Pericardium fibroblast (primary cell): Measurements from ENCODE around the gene IGFBP6. TPM values are rescaled to one million over a fixed set of nuclear protein-coding genes. Genes with fewer than 3 reads are reported as not detected.

Experiments
- total RNA-seq: library from RNA; depleted of rRNA; stranded (reverse); fragments of >200 nt; gene quantifications from 2 replicates; pipeline ENCODE4 v1.2.3, GENCODE V29; 2015

The IGFBP6 gene
- total RNA-seq, result 779 and 1,045 TPM in 2 replicates

GRCh38 chr12:53097564-53098353 lies at the start of gene IGFBP6:
TSS of gene IGFBP6 (plus strand) at chr12:53097667. CDS start at chr12:53097718, 51 bp downstream.

GRCh38 chr12:53049571-53050318 lies 47.7 kb upstream of the IGFBP6 start, which contains the start of gene TNS2:
TSS of gene TNS2 (plus strand) at chr12:53050065. CDS start at chr12:53050186, 121 bp downstream.

GRCh38 chr12:53079226-53080117 lies 18.0 kb upstream of the IGFBP6 start, which contains the start of gene SPRYD3:
TSS of gene SPRYD3 (minus strand) at chr12:53079390. CDS start at chr12:53079333, 57 bp downstream.

GRCh38 chr12:53102883-53103807 lies 5.7 kb downstream of the IGFBP6 start, which contains the start of gene SOAT2:
TSS of gene SOAT2 (plus strand) at chr12:53103486. CDS start at chr12:53103578, 92 bp downstream.

Other genes starting within 250 kb of the IGFBP6 start
- not detected in 2 replicates for gene KRT78, start 248.7 kb upstream of the IGFBP6 start, total RNA-seq
- 48.8 and 158 TPM in 2 replicates for gene KRT8, start 192.6 kb upstream of the IGFBP6 start, total RNA-seq
- 270 and 810 TPM in 2 replicates for gene KRT18, start 148.5 kb upstream of the IGFBP6 start, total RNA-seq
- 528 and 820 TPM in 2 replicates for gene EIF4B, start 91.2 kb upstream of the IGFBP6 start, total RNA-seq
- 95.6 and 138 TPM in 2 replicates for gene TNS2, start 47.6 kb upstream of the IGFBP6 start, total RNA-seq
- 12.2 and 17.6 TPM in 2 replicates for gene SPRYD3, start 18.3 kb upstream of the IGFBP6 start, total RNA-seq
- gene SOAT2, start 5.8 kb downstream of the IGFBP6 start, total RNA-seq, result 0.12 TPM in 1 of 2 replicates, not detected in the other
- 3.7 and 9.4 TPM in 2 replicates for gene ZNF740, start 83.1 kb downstream of the IGFBP6 start, total RNA-seq
- gene CSAD, start 83.3 kb downstream of the IGFBP6 start, total RNA-seq, result 8.5 and 10.6 TPM in 2 replicates
- 0.17 TPM in 1 of 2 replicates, not detected in the other for gene ITGB7, start 109.6 kb downstream of the IGFBP6 start, total RNA-seq
- 20.2 and 57.0 TPM in 2 replicates for gene RARG, start 134.5 kb downstream of the IGFBP6 start, total RNA-seq
- gene ESPL1, start 170.6 kb downstream of the IGFBP6 start, total RNA-seq, result 0.12 and 1.8 TPM in 2 replicates
- gene PFDN5, start 197.9 kb downstream of the IGFBP6 start, total RNA-seq, result 559 and 576 TPM in 2 replicates
- gene MYG1, start 202.0 kb downstream of the IGFBP6 start, total RNA-seq, result 43.3 and 64.9 TPM in 2 replicates
- 40.7 and 41.6 TPM in 2 replicates for gene AAAS, start 223.9 kb downstream of the IGFBP6 start, total RNA-seq
- gene SP7, start 238.7 kb downstream of the IGFBP6 start, total RNA-seq, result not detected in 2 replicates